Smooth muscle cell of trachea (primary cell): ENCODE results near the gene C17orf100. TPM values are rescaled to one million over a fixed set of nuclear protein-coding genes. Genes with fewer than 3 reads are reported as not detected.

Source experiments
- total RNA-seq: library from RNA; depleted of rRNA; stranded (reverse); fragments of >200 nt; gene quantifications from 2 replicates; pipeline ENCODE4 v1.2.1, GENCODE V29; 2014

C17orf100 gene
- total RNA-seq: 0.58 and 1.2 TPM in 2 replicates

GRCh38 chr17:6651354-6651918 lies at the start of gene C17orf100, which contains the start of gene MED31:
Gene C17orf100 (plus strand): TSS chr17:6651762. CDS start chr17:6651914, 152 bp downstream.
Gene MED31 (minus strand): TSS chr17:6651605. CDS start chr17:6651528, 77 bp downstream.

GRCh38 chr17:6640536-6641246 lies 10.9 kb upstream of the C17orf100 start, which contains the start of the genes KIAA0753 and TXNDC17:
Gene KIAA0753 (minus strand): TSS chr17:6640711. CDS start chr17:6635103, 5,608 bp downstream.
Gene TXNDC17 (plus strand): TSS chr17:6641060. CDS start chr17:6641083, 23 bp downstream.

Other genes starting within 250 kb of the C17orf100 start
- 0.17 TPM in 1 of 2 replicates, not detected in the other for gene AIPL1, start 216.6 kb upstream of the C17orf100 start, total RNA-seq
- 3.1 and 25.3 TPM in 2 replicates for gene PIMREG, start 207.3 kb upstream of the C17orf100 start, total RNA-seq
- 0.44 and 0.50 TPM in 2 replicates for gene PITPNM3, start 95.2 kb upstream of the C17orf100 start, total RNA-seq
- gene KIAA0753, start 11.1 kb upstream of the C17orf100 start, total RNA-seq: 10.5 and 18.9 TPM in 2 replicates
- gene TXNDC17, start 10.7 kb upstream of the C17orf100 start, total RNA-seq: 68.1 and 231 TPM in 2 replicates
- 3.0 and 9.5 TPM in 2 replicates for gene MED31, start 157 bp upstream of the C17orf100 start, total RNA-seq
- gene SLC13A5, start 61.6 kb downstream of the C17orf100 start, total RNA-seq: not detected in 2 replicates
- gene XAF1, start 104.3 kb downstream of the C17orf100 start, total RNA-seq: 20.4 and 32.1 TPM in 2 replicates
- gene FBXO39, start 124.5 kb downstream of the C17orf100 start, total RNA-seq: 0.15 TPM in 1 of 2 replicates, not detected in the other
- not detected in 2 replicates for gene TEKT1, start 180.0 kb downstream of the C17orf100 start, total RNA-seq